HG03097 (cell line): ENCODE data around the gene MUC22.
"Not testable (repeated sequence)": the region's sequence is repeated elsewhere in the genome, so short reads cannot be mapped to it uniquely, and the experiment has no call there.

Experiments
- ATAC-seq: cut with Tn5 transposase; IDR thresholded peaks from one replicate; pipeline ENCODE4 v1.9.1; 2021; ENCODE audit not compliant: unreplicated experiment, low FRiP score

Gene MUC22

DNA sequence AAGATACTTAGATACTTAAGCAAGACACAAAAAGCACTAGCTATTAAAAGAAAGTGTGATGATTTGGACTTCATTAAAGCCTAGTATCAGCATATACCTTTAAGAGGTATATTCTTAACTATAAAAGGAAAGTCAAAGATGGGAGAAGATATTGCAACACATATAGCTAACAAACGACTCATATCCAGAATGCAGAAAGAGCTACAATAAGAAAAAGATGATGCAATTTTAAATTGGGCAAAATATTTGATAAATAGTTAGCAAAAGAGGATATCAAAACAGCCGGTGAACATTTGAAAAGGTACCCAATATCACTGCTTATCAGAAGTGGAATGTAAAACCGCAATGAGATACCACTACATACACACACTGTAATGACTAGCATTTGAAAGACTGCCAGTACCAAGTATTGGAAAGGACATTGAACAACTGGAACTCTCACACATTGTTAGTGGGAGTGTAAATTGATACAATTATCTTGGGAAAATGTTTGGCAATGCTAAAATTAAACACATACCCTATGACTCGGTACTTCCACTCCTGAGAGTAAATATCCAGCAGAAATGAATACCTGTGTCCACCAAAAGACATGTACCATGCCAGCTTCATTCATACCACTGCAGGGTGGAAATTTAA is 25.7 kb downstream of the MUC22 start:
- no peak for ATAC-seq

GRCh38 chr6:31037169-31037568 is 26.9 kb downstream of the MUC22 start:
- ATAC-seq = no peak

GRCh38 chr6:31037682-31038081 is 27.4 kb downstream of the MUC22 start:
- no peak for ATAC-seq

GRCh38 chr6:31038559-31038958 is 28.3 kb downstream of the MUC22 start:
- no peak for ATAC-seq

GRCh38 chr6:31040801-31041200 is 30.5 kb downstream of the MUC22 start:
- ATAC-seq = no peak

DNA sequence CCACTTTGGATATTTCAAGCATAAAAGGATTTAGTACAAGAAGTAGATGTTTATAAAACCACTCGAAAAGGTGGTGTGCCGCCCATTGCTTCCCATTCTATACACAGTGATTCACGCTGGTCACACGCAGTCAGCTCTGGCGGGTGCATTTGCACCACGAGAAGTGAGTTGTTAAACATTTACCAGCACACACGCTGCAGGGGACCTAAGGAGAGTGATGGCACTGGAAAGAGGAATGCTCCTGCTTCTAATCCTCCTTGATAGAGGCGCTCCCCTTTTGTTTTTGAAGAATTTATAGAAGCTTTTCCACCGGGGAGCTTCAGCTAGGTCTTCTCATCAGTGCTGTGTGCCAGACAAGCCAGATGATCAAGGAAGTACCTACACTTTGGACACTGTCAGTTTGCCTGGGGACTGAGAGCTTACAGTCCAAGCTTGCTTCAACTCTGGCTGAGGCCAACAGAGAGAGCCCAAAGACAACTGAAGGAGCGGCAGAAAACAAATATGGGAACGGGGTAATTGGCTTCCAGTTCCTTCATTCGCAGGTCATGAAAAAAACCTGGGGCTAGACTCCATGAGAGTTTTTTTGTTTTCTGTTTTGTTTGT is 31.2 kb downstream of the MUC22 start:
- no peak for ATAC-seq

GRCh38 chr6:31042806-31043205 is 32.5 kb downstream of the MUC22 start:
- ATAC-seq = no peak

GRCh38 chr6:31048099-31048498 is 37.8 kb downstream of the MUC22 start:
- ATAC-seq = no peak

- ATAC-seq = no peak
Observed at GRCh38 chr6:31049518-31049917, 39.2 kb downstream of the MUC22 start.

DNA sequence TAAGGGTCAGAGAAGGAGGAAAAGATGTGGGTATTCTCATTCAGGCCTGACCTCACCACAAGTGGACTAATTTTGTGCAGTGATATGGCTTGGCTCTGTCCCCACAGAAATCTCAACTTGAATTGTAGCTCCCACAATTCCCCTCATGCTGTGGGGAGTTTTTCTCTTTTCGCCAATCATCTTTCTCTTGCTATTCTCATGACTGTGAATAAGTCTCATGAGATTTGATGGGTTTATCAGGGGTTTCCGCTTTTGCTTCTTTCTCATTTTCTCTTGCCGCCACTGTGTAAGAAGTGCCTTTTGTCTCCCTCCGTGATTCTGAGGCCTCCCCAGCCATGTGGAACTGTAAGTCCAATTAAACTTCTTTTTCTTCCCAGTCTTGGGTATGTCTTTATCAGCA is 42.9 kb downstream of the MUC22 start:
- ATAC-seq = not testable (repeated sequence)

GRCh38 chr6:31053873-31054272 is 43.6 kb downstream of the MUC22 start:
- ATAC-seq = no peak

DNA sequence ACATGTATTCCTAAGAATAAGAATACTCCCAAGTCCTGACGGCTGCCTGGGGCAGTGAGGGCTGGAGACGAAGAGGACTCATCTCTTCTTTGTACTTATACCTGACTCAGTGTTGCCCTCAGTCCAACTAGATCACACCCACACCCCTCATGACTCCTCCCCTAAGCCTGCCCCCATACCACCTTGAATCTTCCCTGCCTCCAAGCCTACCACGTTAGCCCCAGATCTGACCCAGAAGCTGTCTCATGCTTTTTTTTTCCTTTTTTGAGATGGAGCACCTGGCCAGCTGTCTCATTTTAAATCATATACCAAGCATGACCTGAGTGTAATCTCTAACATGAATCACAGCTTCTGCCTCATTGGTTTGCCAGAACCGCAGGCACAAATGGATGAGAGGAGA is 45.2 kb downstream of the MUC22 start:
- no peak for ATAC-seq

- no peak for ATAC-seq
Observed at GRCh38 chr6:31057426-31058003, 47.2 kb downstream of the MUC22 start.

- ATAC-seq = no peak
Observed at GRCh38 chr6:31058128-31058894, 48.0 kb downstream of the MUC22 start.

DNA sequence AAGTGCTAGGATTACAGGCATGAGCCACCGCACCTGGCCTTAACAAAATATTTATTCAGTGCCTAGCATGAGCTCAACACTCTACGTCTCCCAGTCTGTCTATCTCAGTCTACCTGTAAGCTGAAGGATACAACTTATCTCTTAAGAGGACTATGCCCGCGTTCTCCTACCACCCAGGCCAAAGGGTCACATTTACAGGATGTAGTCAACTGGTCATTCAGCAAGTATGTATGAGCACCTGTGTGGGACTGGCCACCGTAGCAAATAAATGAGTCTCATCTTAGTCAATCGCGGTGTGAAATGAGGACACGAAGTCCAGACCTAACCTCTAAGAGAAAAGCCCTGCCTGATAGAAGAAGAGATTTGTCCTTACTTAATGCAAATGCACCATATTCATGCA is 49.9 kb downstream of the MUC22 start:
- ATAC-seq = no peak

- no peak for ATAC-seq
Observed at GRCh38 chr6:31063906-31064435, 53.7 kb downstream of the MUC22 start.

DNA sequence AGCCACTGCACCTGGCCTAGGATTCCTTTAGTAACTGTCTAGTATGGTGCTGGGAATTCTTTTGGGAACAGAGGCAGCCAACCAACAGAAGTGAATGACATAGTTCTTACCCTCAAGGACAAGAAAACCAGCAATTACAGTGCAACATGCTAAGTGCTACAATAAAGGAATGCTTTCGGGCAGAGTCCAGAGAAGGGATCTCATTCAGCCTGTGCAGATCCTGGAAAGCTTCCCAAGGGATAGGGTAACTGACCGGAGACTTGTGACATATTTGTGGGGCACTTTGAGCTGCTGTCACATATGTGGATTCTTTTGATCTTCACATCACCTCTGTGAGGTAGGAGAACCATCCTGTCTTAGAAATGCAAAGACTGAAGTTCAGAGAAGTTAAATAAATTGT is 55.3 kb downstream of the MUC22 start:
- no peak for ATAC-seq

DNA sequence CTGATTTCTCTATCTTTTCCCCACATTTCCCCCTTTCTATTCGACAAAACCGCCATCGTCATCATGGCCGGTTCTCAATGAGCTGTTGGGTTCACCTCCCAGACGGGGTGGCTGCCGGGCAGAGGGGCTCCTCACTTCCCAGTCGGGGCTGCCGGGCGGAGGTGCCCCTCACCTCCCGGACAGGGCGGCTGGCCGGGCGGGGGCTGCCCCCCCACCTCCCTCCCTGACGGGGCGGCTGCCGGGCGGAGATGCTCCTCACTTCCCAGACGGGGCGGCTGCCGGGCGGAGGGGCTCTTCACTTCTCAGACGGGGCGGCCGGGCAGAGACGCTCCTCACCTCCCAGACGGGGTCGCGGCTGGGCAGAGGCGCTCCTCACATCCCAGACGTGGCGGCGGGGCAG is 56.8 kb downstream of the MUC22 start:
- not testable (repeated sequence) for ATAC-seq

- not testable (repeated sequence) for ATAC-seq
Observed at GRCh38 chr6:31067891-31068668, 57.8 kb downstream of the MUC22 start.

GRCh38 chr6:31068669-31069340 is 58.5 kb downstream of the MUC22 start:
- no peak for ATAC-seq
